Activated T-helper 17 cell treated with anti-CD3 and anti-CD28 coated beads, Interleukin-2, amount 50 U/mL, for 72 hours (primary cell): ENCODE results near the gene GLO1. TPM values are rescaled to one million over a fixed set of nuclear protein-coding genes. Genes with fewer than 3 reads are reported as not detected.

Experiments
- ATAC-seq: fragments of 150-1000 bp; cut with Tn5 transposase; replicated peaks from 2 replicates; pipeline ENCODE4 v1.10.0; 2021; ENCODE audit warnings: mild to moderate bottlenecking, moderate library complexity
- H3K27ac Mint-ChIP-seq: one replicate; pipeline ENCODE4 v1.8.0; 2022; ENCODE audit warnings: mixed read lengths
- H3K27me3 Mint-ChIP-seq: one replicate; pipeline ENCODE4 v1.8.0; 2022; ENCODE audit warnings: mixed read lengths
- H3K36me3 Mint-ChIP-seq: one replicate; pipeline ENCODE4 v1.8.0; 2022; ENCODE audit warnings: low read depth, mild to moderate bottlenecking, mixed read lengths
- H3K4me1 Mint-ChIP-seq: one replicate; pipeline ENCODE4 v1.8.0; 2022; ENCODE audit warnings: mixed read lengths
- H3K4me3 Mint-ChIP-seq: one replicate; pipeline ENCODE4 v1.8.0; 2022; ENCODE audit warnings: mild to moderate bottlenecking, mixed read lengths
- H3K9me3 Mint-ChIP-seq: one replicate; pipeline ENCODE4 v1.8.0; 2022; ENCODE audit warnings: mixed read lengths
- total RNA-seq, 2 donors: library from RNA; stranded (reverse); gene quantifications; one replicate each; pipeline ENCODE4 v1.2.3, GENCODE V29; 2022

Gene GLO1
- total RNA-seq, 2 donors from 2014 or later: 94.5 to 190 TPM

DNA sequence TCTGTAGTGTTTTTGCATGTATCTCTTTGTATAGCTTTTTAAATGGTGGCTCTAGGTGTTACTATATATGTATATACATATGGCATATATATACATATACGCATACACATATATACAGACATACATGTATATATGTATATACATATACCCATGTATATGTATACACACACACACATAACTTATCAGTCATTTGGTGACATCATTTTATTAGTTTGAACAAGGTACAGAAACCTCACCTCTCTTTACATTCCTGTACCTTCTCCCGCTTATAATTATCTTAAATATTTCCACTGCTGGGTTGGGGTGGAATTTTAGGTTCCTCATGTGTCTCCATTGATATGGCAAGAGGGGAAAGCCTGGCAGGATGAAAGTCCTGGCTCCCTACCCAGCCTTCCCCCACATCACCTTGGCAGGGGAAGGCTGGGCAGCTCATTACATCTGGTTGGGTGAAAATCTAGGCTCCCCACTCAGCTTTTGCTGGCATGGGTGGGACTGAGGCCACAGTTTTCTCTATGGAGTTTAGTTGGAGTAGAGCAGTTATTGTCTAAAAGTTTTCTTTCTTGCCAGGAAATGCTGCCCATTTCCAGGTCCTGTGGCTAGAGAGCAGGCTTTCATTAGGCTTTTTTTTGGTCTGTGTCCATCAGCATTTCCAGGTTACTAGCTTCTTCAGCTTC, 7.6 kb downstream of the GLO1 start:
- Mint-ChIP-seq H3K27ac (peak overlapping the region; percentile 61), H3K36me3 (peaks cover 15% of the 10 kb centered on the region), H3K9me3 (peaks cover 4% of the 10 kb centered on the region), H3K27me3 (no peaks in the 10 kb centered on the region), H3K4me3 (peak overlapping the region; percentile 9), H3K4me1 (peaks cover 40% of the 10 kb centered on the region)
- ATAC-seq: no peak

DNA sequence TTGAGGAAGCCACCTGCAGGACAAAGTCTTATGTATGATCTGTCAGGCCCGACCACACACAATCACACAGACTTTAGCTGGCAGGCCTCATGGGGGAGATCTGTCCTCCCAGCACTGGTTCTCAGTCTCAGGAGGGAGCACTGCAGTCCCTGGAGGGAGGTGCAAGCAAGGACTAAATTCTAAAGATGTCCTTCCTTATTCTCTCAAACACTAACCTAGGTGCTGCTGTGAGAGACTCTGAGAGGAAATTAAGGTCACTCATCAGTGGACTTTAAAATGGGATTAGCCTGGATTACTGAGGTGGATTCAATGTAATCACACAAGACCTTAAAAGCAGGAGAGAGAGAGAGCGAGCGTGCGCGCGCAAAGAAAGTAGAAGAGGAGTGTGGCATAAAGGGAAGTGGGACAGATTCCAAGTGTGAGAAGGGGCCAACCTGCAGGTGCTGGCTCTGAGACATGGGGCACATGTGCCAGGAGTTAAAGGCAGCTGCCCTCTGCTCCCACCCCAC, 14.3 kb downstream of the GLO1 start:
- Mint-ChIP-seq H3K36me3 (peaks cover 36% of the 10 kb centered on the region), H3K27me3 (no peaks in the 10 kb centered on the region), H3K4me3 (no peak overlapping the region), H3K9me3 (no peaks in the 10 kb centered on the region), H3K27ac (no peak overlapping the region), H3K4me1 (peaks cover 18% of the 10 kb centered on the region)
- no peak for ATAC-seq

DNA sequence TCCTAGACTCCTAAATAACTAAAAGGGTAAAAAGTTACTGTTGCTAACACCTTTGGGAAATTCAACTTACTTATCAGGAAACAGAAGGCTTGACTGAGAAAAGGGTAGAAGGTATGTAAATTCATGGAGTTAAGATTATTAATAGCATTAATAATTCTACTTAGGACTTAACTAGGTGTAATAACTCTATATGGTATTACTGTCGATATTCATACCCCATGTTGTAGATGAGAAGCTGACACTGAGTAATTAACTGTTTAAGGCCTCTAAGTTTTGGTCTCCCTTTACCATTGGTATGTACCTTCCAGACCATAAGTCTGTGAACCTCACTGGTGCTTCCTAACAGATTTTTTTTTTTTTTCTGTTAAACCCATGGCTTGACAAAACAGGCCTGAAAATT, 15.4 kb downstream of the GLO1 start:
- H3K27me3 Mint-ChIP-seq: no peaks in the 10 kb centered on the region
- peaks cover 47% of the 10 kb centered on the region for H3K36me3 Mint-ChIP-seq
- no peak overlapping the region for H3K27ac Mint-ChIP-seq
- peaks cover 12% of the 10 kb centered on the region for H3K4me1 Mint-ChIP-seq
- no peak for ATAC-seq
- H3K9me3 Mint-ChIP-seq: no peaks in the 10 kb centered on the region
- no peak overlapping the region for H3K4me3 Mint-ChIP-seq

DNA sequence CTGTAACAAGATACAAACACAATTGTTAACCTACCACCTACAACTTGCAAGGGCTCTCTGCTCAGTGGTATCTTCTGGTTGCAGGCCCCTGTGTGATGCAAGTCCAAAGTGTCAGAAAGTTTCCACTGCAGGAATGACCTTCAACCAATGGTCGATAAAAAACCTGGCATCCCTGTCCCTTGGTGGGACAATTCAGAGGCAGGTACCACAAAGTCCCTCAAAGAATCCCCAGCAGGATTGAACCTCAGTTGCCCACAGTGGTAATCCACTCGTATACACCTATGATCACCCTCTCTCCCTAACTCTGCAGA, 15.9 kb downstream of the GLO1 start:
- Mint-ChIP-seq H3K27ac (no peak overlapping the region), H3K27me3 (no peaks in the 10 kb centered on the region), H3K36me3 (peaks cover 52% of the 10 kb centered on the region), H3K4me3 (no peak overlapping the region), H3K4me1 (peaks cover 12% of the 10 kb centered on the region), H3K9me3 (no peaks in the 10 kb centered on the region)
- ATAC-seq: no peak

DNA sequence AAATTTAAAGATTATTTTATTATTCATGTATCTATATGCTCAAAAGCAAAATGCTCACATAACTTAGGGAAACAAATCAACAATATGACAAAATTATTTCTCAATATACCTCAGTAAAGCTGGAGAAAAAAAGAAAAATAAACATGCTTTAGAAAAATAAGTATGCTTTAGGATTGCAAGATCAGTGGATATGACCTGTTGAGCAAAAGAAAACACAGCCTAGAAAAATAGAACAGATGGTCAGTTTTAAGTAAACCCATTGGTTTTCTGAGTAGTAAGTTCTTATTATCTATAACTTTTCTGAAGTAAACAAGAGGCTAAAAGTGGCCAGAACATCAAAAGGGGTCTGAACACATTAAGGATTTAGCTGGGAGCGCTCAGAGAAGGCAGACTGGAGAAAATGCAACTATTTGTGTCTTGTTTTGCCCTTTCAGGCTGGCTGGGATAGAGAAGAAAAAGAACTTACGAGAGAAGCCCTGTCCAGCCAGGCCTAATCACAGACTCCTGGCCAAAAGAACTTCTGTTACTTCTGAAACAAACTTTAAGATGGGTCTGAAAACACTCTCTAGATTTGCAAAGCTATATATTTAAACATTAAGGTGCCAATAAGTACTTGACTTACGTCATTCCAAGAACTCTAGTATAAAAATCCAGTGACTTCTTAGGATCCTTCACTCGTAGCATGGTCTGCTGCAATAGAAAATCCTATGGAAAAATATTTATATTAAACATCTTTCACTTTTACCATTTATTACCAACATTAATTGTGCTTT, 16.5 kb downstream of the GLO1 start:
- no peak overlapping the region for H3K27ac Mint-ChIP-seq

DNA sequence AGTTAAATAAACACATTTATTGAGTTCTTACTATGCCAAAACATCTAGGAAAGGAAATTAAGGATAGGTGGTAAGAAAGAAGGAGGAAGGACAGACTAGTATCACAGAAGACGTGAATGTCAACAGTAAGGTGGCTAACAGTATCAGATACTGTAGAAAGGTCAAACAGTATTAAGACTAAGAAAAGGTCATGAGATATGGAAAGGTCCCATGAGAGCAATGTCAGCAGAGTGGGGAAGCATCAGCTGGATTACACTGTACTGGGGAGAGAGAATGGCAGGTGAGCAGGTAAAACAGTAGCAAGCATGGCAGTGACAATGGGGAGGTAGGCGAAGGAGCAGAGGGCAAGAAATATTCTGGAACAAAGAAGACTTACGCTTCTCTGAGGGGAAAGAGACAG, 18.0 kb downstream of the GLO1 start:
- H3K4me3 Mint-ChIP-seq: no peak overlapping the region
- H3K4me1 Mint-ChIP-seq: peaks cover 12% of the 10 kb centered on the region
- no peak for ATAC-seq
- no peaks in the 10 kb centered on the region for H3K27me3 Mint-ChIP-seq
- H3K36me3 Mint-ChIP-seq: peaks cover 70% of the 10 kb centered on the region
- peak overlapping the region; percentile 20 for H3K27ac Mint-ChIP-seq
- H3K9me3 Mint-ChIP-seq: no peaks in the 10 kb centered on the region

More for the DNA sequence above, 16.5 kb downstream of the GLO1 start:
- no peaks in the 10 kb centered on the region for H3K27me3 Mint-ChIP-seq
- peaks cover 12% of the 10 kb centered on the region for H3K4me1 Mint-ChIP-seq
- ATAC-seq: no peak
- H3K36me3 Mint-ChIP-seq: peaks cover 58% of the 10 kb centered on the region
- H3K4me3 Mint-ChIP-seq: no peak overlapping the region
- no peaks in the 10 kb centered on the region for H3K9me3 Mint-ChIP-seq

DNA sequence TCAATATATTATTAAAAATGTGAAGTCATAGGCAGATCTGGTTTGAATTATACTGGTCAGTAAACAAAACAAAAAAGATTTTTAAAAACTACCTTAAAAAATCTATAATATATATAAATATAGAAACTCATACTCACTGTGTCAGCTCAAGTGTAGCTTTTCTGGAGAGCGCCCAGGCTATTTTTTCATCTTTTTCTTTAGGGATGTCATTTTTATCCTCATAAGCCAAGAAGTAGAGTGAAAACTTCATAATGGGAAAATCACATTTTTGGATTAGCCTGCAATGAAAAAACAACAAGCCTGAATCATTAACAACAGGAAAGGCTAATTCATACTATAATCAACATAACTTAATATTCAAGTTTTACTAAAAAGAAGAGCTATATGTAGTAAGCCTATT, 18.7 kb downstream of the GLO1 start:
- Mint-ChIP-seq H3K4me3 (no peak overlapping the region), H3K27me3 (no peaks in the 10 kb centered on the region), H3K36me3 (peaks cover 77% of the 10 kb centered on the region), H3K9me3 (no peaks in the 10 kb centered on the region), H3K4me1 (peaks cover 12% of the 10 kb centered on the region), H3K27ac (peak overlapping the region; percentile 20)
- no peak for ATAC-seq

DNA sequence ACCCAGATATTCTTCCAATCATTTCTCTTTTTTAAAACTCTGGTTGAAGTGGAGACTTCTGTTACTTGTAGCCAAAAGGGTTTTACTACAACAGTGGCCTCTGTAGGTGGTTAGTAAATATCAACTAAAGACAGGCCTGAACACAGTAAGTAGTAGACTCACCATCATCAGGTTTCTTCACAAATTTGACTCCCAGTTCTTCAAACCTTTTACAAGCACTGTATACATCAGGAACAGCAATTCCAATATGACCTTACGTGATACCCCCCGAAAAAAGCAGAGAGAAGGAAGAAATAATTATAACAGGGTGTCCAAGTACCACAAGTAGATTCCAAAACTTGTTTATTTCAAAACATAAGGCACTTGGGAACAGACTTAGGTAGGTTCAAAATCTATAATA, 21.1 kb downstream of the GLO1 start:
- H3K27me3 Mint-ChIP-seq: no peaks in the 10 kb centered on the region
- no peaks in the 10 kb centered on the region for H3K9me3 Mint-ChIP-seq
- peaks cover 4% of the 10 kb centered on the region for H3K4me1 Mint-ChIP-seq
- ATAC-seq: no peak
- H3K27ac Mint-ChIP-seq: no peak overlapping the region
- H3K36me3 Mint-ChIP-seq: peaks cover 93% of the 10 kb centered on the region
- no peak overlapping the region for H3K4me3 Mint-ChIP-seq

DNA sequence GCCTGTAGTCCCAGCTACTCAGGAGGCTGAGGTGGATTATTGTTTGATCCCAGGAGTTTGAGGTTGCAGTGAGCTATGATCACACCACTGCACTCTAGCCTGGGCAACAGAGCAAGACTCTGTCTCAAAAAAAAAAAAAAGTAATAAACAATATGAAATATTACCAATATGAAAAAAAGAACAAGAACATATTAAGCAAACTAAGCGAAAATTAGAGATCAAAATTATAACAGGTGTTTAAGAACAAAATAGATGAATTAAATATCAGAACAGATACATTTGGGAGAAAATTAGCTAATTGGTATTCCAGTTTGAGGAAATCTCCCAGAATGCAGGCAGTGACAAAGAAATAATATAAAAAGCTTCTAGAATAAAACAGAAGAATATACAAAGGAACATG, 23.3 kb downstream of the GLO1 start:
- H3K4me1 Mint-ChIP-seq: no peaks in the 10 kb centered on the region
- ATAC-seq: no peak
- H3K9me3 Mint-ChIP-seq: no peaks in the 10 kb centered on the region
- H3K36me3 Mint-ChIP-seq: peaks cover 95% of the 10 kb centered on the region
- no peaks in the 10 kb centered on the region for H3K27me3 Mint-ChIP-seq
- no peak overlapping the region for H3K27ac Mint-ChIP-seq
- no peak overlapping the region for H3K4me3 Mint-ChIP-seq

DNA sequence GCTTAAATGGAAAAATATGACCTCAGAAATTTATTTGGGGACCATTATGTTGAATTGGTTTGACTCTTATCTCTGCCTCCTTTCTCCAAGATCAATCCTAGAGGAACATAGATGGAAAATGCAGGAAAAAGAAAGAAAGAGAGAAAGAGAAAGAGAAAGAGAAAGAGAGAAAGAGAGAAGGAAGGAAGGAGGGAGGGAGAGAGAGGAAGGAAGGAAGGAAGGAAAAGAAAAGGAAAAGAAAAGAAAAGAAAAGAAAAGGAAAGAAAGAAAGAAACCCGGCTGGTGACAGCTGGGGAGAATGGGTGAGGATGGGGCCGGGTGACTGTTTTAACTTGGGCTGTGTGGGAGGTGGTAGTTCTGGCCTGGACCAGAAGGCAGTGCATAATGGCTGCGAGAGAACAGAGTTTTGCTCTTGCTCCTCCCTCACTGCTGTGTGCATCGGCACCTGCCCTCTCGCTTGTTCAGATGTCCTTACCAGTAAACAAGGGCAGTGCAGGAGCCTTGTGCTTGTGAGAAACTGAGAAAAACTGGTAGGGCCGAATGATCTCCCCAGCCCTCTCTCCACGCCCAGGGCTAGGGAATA, 24.7 kb downstream of the GLO1 start:
- peaks cover 9% of the 10 kb centered on the region for H3K4me1 Mint-ChIP-seq
- no peak for ATAC-seq
- H3K27ac Mint-ChIP-seq: peak overlapping the region; percentile 11
- no peaks in the 10 kb centered on the region for H3K9me3 Mint-ChIP-seq
- no peaks in the 10 kb centered on the region for H3K27me3 Mint-ChIP-seq
- no peak overlapping the region for H3K4me3 Mint-ChIP-seq
- H3K36me3 Mint-ChIP-seq: peaks cover 92% of the 10 kb centered on the region

DNA sequence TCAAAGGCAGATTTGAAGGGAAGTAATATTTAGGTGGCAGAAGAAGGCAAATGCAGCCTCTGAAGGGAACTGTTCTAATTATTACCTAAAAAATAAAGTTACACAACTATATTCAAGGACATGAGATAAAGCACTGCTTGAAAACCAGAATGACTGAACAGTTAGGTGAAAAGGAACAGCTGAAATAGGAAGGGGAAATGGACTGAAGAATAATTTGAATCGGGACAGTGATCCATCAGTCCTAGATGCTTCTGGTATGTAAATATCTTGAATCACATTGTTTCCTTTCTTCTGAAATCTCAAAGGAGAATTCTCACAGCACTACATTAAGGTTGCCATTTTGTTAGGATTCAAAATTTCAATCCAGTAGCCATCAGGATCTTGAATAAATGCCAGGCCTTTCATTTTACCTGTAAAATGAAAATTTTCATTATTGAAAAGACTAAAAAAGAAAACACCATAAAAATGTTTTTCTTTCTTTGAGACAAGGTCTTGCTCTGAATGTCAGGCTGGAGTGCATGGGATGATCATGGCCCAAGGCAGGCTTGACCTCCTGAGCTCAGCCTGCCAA, 25.9 kb downstream of the GLO1 start:
- Mint-ChIP-seq H3K4me1 (peaks cover 16% of the 10 kb centered on the region), H3K4me3 (no peak overlapping the region), H3K9me3 (no peaks in the 10 kb centered on the region), H3K36me3 (peaks cover 80% of the 10 kb centered on the region), H3K27me3 (no peaks in the 10 kb centered on the region), H3K27ac (peak overlapping the region; percentile 77)
- ATAC-seq: no peak

DNA sequence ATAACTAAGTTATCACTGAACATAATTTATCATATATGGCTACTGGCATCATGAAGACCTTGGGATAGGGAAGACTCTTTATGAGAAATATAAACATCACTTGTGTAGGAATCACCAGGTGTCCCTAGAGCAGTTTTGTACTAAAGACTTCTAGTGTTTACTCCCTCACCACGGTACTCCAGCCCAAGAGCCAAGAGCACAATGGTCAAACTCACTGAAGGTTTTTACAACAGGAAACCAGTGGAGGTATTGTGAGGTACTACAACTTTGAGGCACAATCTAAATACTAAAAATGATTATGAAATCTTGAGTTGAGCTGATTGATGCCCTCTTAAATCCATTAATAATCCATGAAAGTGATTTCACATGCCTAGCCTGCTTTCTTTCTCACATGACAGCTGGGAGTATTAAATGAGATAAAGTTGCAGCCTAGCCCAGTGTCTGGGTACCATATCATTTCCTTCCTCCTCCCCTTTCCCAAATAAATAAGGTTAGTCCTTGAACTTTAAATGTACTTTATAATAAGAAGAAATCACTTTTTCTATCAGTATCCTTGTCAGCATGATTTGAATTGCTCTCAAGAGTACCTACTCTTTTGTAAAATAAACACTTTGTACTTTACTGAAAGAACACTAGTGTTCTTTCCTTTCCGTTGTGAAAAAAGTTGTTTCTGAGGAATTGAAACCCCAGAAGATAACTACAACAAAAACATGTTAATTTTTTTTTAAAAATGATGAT, 26.5 kb downstream of the GLO1 start:
- Mint-ChIP-seq H3K4me1 (peaks cover 18% of the 10 kb centered on the region), H3K27me3 (no peaks in the 10 kb centered on the region), H3K36me3 (peaks cover 73% of the 10 kb centered on the region), H3K27ac (peak overlapping the region; percentile 77), H3K4me3 (no peak overlapping the region), H3K9me3 (no peaks in the 10 kb centered on the region)
- no peak for ATAC-seq

DNA sequence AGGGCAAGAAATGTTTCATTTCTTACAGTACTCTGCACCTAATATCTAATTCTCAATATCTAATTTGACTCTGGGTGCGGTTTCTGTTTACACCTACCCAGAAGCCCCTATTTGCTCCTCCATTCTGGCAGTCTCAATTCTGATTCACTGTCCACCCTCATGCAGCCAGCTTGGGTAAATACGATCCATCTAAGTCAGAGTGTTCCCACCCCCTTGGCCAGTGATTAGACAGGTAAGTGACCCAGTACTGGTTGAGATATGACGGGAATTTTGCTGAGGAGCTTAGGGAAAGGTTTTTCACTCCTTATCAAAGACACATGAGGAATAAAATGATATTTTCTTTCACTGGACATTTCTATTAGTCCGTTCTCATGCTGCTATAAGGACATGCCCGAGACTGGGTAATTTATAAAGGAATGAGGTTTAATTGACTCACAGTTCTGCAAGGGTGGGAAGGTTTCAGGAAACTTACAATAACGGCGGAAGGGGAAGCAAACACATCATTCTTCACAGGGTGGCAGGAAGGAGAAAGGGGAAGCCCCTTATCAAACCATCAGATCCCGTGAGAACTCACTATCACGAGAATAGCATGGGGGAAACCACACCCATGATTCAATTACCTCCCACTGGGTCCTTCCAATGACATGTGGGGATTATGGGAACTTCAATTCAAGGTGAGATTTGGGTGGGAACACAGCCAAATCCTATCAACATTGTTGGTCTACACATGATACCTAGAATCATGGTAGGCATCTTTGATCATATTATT, 29.4 kb downstream of the GLO1 start:
- Mint-ChIP-seq H3K27ac (peak overlapping the region; percentile 65), H3K9me3 (no peaks in the 10 kb centered on the region), H3K4me1 (peaks cover 18% of the 10 kb centered on the region), H3K27me3 (no peaks in the 10 kb centered on the region), H3K36me3 (peaks cover 48% of the 10 kb centered on the region), H3K4me3 (peak overlapping the region; percentile 52)
- peak; percentile 73 for ATAC-seq
